Spleen (tissue), 7 donors: ENCODE results near the gene SLC4A8.

Experiments used
- CTCF ChIP-seq, 11 experiments: fragments of 200-600 bp in 7 of 11; fragments of 450-650 bp in 4 of 11; sonication (generic) in 4 of 11; IDR thresholded peaks in 8 of 11; conservative IDR thresholded peaks in 3 of 11; 1 replicate in 7 of 11; 2 replicates in 4 of 11; pipeline versions ENCODE4 v1.4.0 to v1.8.0; 2016 to 2021; ENCODE audit warnings: antibody characterized with exemption in 11 of 11, inconsistent platforms in 4 of 11, mild to moderate bottlenecking in 1 of 11
- POLR2A ChIP-seq, 3 donors: fragments of 450-650 bp; IDR thresholded peaks; one replicate each; pipeline ENCODE4 v1.5.1; 2017; ENCODE audit warnings: antibody characterized with exemption in 3 of 3, mild to moderate bottlenecking in 1 of 3
- POLR2AphosphoS5 ChIP-seq, 3 donors: sonication (generic); formaldehyde crosslinking; IDR thresholded peaks; one replicate each; pipeline ENCODE4 v1.5.1; 2017; ENCODE audit warnings: antibody characterized with exemption in 3 of 3
- donor health status: DM: no; HTN: no; CAD: no; lungs with moderate emphysema.
- donor health status: DM: no; HTN: no; CAD: no.
- donor health status: DM: no; HTN: no; CAD: no.

- TF ChIP-seq CTCF (IDR thresholded peaks at IDR 0.05 in 8 of 11, conservative IDR thresholded peaks at IDR 0.05 in 3 of 11) = no peak
- TF ChIP-seq POLR2A (IDR thresholded peaks at IDR 0.05) = no peak
- no peak for TF ChIP-seq POLR2AphosphoS5 (IDR thresholded peaks at IDR 0.05)
Observed at GRCh38 chr12:51538599-51538998, 114.0 kb downstream of the SLC4A8 start.
